Measurements from ENCODE around the gene EXOC3L2.

The EXOC3L2 gene

GRCh38 chr19:45182758-45183157 is 62.4 kb downstream of the EXOC3L2 start:
- no peaks in the 10 kb centered on the region for H3K27me3 ChIP-seq (replicated peaks; ENCODE audit: control insufficient read depth, insufficient read depth, low read length)
- no peak for DNase-seq (ENCODE audit: extremely low read depth, insufficient read length)
- H3K36me3 ChIP-seq (ENCODE audit: control insufficient read depth, insufficient read depth, low read length): no peaks in the 10 kb centered on the region; the same call in none of the 2 replicates
- H3K4me3 ChIP-seq (replicated peaks; ENCODE audit: low read depth, low read length): no peak overlapping the region
- TF ChIP-seq CTCF (IDR thresholded peaks at IDR 0.05; ENCODE audit: insufficient read depth, low read length, poor library complexity, severe bottlenecking): no peak

- H3K36me3 ChIP-seq (ENCODE audit: control insufficient read depth, insufficient read depth, low read length): no peaks in the 10 kb centered on the region; the same call in none of the 2 replicates
- TF ChIP-seq CTCF (IDR thresholded peaks at IDR 0.05; ENCODE audit: insufficient read depth, low read length, poor library complexity, severe bottlenecking): no peak
- no peaks in the 10 kb centered on the region for H3K27me3 ChIP-seq (replicated peaks; ENCODE audit: control insufficient read depth, insufficient read depth, low read length)
- no peak for DNase-seq (ENCODE audit: extremely low read depth, insufficient read length)
- H3K4me3 ChIP-seq (replicated peaks; ENCODE audit: low read depth, low read length): no peak overlapping the region
These were observed 64.3 kb downstream of the EXOC3L2 start for GRCh38 chr19:45180936-45181335.

- Histone ChIP-seq H3K4me3 (replicated peaks; ENCODE audit: low read depth, low read length) (peak overlapping the region; percentile 93), H3K27me3 (replicated peaks; ENCODE audit: control insufficient read depth, insufficient read depth, low read length) (no peaks in the 10 kb centered on the region), H3K36me3 (ENCODE audit: control insufficient read depth, insufficient read depth, low read length) (no peaks in the 10 kb centered on the region; the same call in none of the 2 replicates)
- DNase-seq (ENCODE audit: extremely low read depth, insufficient read length): no peak
- TF ChIP-seq CTCF (IDR thresholded peaks at IDR 0.05; ENCODE audit: insufficient read depth, low read length, poor library complexity, severe bottlenecking): no peak
These were observed 65.3 kb downstream of the EXOC3L2 start for GRCh38 chr19:45179892-45180370.

GRCh38 chr19:45179072-45179891 is 65.9 kb downstream of the EXOC3L2 start:
- Histone ChIP-seq H3K27me3 (replicated peaks; ENCODE audit: control insufficient read depth, insufficient read depth, low read length) (no peaks in the 10 kb centered on the region), H3K36me3 (ENCODE audit: control insufficient read depth, insufficient read depth, low read length) (no peaks in the 10 kb centered on the region; the same call in none of the 2 replicates), H3K4me3 (replicated peaks; ENCODE audit: low read depth, low read length) (peak overlapping the region; percentile 93)
- TF ChIP-seq CTCF (IDR thresholded peaks at IDR 0.05; ENCODE audit: insufficient read depth, low read length, poor library complexity, severe bottlenecking): no peak
- peak; percentile 64 for DNase-seq (ENCODE audit: extremely low read depth, insufficient read length)

GRCh38 chr19:45178262-45179071 is 66.7 kb downstream of the EXOC3L2 start, which contains the start of gene BLOC1S3:
TSS of gene BLOC1S3 (plus strand) at chr19:45178784. CDS start at chr19:45179297, 513 bp downstream.
- Histone ChIP-seq H3K36me3 (ENCODE audit: control insufficient read depth, insufficient read depth, low read length) (no peaks in the 10 kb centered on the region; the same call in none of the 2 replicates), H3K4me3 (replicated peaks; ENCODE audit: low read depth, low read length) (peak within 1 kb of the TSS; percentile 93), H3K27me3 (replicated peaks; ENCODE audit: control insufficient read depth, insufficient read depth, low read length) (no peaks in the 10 kb centered on the region)
- peak; percentile 99 for DNase-seq (ENCODE audit: extremely low read depth, insufficient read length)
- peak; percentile 44 for TF ChIP-seq CTCF (IDR thresholded peaks at IDR 0.05; ENCODE audit: insufficient read depth, low read length, poor library complexity, severe bottlenecking)

Data from GM06990 (cell line).